HK-2 (cell line): ENCODE results near the gene GJA5.
"Not testable (repeated sequence)": the region's sequence is repeated elsewhere in the genome, so short reads cannot be mapped to it uniquely, and the experiment has no call there.

Experiments
- DNase-seq: peaks from one replicate; pipeline ENCODE4 v3.0.0-alpha.2; 2018; ENCODE audit not compliant: unreplicated experiment

GJA5 gene

DNA sequence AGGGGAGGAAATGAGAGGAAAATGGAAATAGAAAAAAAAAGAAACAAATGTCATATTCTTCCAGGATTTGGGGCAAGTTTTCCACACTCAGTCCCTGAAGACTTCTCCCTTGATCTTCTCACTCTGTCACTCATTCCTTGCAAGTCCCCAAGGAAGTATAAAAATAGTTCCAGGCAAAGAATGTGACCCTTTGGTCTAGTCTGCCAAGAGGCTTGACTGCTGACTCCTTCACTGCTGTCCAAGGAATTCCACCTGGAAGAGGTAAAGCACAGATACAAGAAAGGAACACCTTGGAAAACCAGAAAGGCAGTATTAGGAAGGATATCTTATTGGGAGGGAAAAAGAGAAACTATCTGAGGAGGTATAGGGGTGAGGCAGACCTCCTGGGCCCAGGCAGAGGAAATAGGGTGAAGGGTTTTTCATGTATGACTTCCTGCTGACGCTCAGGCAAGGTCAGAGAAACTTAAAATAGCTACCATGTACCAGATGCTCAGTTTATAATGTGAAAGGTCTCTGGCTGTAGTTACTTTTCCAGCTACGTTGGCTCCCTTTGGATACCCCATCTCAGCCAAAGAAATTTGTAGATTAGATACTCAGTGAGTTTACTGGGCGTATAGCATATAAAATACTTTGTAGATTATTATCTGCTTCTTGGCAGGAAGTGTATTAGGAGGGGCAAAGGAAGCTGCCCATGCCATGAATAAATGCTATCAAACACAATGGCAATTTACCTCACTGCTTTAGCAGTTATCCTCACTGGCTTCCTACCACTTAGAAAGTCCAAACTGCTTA lies 2.0 kb upstream of the GJA5 start:
- no peak for DNase-seq

DNA sequence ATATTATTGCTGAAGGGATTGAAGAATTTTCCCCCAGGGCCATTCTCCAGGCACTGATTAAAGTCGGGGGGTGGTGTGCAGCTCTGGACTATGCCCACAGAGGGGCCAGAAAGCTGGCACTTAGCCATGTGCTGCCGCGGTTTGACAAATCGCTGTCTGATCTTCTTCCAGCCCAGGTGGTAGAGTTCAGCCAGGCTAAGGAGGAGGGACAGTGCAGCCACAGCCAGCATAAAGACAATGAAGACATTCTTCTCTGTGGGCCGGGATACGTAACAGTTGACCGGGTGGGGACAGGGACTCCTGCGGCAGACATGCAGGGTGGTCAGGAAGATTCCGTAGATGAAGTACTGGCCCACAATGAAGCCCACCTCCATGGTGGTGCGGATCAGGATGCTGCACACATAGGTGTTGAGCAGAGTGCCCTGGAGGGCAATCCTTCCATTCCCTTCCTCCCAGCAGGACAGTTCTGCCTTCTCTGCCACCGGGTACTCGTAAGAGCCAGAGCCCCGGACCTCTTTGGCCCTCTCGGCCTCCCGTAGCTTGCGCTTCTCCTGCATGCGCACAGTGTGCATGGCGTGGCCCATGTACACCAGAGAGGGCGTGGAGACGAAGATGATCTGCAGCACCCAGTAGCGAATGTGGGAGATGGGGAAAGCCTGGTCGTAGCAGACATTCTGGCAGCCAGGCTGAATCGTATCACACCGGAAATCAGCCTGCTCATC lies 1.9 kb downstream of the GJA5 start:
- no peak for DNase-seq

DNA sequence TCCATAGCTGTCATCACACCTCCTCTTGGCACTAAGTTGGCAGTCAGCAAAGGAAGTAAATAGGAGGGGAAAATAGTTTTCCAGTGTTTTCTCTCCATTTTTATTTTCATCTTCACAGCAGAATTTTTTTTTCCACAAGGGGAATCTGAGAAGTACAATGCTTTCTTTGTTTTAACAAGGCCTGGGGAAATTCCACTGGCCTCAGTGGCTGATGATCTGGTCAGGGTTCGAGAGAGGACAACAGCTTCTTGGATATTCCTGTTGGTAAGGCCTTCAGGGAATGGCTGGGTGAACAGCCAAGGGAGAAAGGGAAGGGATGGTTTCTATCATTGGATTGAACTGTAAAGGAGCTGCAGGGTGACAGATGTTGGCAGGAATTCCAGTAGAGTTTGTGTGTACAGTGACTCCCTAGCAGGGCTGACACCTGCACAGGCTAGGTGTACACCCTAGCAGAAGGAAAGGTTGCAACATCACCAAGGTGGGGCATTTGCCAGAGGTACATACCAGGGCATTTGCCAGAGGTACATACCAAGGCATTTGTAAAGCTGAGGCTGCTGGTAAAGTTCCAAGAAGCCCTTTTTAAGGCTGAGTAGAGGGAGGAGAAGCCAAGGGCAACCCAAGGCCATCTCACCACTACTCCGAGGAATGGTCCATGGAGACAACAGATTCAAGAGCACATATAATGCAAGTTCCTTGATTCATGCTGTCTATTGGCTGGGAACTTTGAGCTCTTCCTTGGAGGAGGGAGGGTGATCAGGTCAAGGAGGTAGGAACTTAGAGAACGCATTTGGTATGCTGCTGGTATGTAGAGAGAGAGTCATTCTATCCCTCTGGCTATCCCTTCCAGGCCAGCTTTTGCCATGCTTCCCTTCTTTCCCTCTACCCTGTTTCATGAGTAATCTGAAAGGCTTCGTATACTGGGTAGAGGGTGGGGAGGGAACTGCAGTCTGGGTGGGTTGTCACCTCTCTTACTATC lies 3.1 kb downstream of the GJA5 start:
- no peak for DNase-seq

DNA sequence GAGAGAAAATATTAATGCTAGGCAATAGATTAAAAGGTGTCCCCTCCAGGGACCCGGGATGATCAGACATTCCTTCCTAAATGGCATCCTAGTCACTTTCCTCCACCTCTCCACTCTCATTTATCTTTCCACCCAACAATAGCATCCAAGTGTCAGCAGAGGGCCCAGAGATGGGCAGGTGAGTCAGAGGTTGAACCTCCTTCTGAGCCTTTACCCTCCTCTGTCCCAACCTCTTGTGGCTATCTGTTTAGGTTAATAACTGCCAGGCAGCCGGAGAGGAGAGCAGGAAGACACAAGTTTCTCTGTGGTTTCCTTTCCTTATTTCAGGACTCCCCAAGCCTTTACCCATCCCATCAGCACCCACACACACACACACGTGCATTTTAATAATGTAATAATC lies 4.1 kb downstream of the GJA5 start:
- peak; percentile 4 for DNase-seq

DNA sequence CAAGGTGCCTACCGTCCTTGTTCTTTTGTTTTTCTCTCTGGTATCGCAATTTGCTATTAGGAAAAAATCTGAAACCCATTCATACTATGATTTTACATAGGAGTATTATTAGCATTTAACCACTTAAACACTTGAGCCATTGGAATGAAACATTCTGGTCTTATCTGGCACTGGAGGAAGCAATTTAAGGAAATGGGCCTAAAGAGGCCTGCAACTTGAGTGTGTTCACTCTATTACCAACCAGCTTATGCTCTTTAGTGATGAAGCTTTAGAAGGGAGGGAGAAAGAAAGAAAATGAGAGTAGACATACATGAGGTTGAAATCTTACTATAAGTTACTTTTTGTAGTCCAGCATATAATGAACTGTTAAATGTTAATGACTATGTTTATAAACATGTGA lies 5.7 kb downstream of the GJA5 start:
- no peak for DNase-seq

DNA sequence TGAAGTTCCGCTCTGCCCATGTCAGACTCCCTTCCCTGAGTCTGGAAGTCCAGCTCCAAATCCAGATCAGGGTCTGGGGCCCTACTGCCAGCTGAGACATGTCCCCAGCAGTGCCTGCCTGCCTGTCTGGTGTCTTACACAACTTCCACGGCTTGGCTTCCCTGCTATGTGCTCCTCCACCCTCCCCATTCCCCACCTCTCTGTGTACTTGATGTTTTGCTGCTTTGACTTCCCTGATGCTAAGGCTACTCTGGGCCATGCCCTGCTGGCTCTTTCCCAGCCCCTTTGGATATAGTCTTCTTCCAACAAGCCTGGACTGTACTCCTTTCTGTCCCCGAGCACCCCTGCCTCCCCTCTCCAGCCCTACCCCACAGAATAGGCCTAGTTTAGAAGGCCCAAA lies 7.3 kb downstream of the GJA5 start:
- no peak for DNase-seq

DNA sequence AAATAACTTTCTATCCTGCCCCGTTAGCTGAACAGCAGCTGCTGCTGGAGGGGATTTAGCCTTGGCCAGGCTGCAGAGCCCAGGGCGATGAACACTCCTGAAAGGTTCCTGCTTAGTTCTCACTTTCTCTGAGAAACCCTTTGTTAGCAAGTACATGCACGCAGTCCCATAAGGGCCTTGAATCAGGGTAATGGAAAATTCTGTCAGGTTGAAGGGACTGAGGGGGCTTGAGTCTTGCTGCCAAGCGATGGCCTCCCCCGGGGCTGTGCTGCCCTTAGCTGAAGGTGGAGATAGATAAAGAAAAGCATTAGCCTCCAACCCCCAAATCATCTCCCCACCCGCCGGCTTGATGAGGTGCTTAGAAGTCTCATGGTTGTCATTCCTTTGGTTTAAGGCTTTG lies 7.9 kb downstream of the GJA5 start:
- no peak for DNase-seq

DNA sequence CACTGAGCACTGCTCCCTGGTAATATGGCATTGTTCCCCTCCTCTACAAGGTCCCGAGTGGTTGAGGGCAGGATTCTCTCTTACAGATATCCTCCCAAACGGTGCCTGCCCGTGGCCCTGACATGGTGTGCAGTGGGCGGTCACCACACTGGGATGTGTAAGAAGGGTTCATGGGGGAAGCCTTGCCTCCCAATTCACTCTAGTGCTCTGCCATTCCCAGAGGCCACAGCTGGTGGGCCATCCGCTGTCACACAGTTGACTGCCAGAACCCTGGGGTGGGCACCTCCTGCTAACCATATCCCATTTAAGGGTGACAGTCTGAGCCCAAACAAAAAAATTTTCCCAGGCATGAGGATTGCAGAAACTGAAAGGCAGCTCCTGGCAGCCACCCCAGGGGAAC lies 9.1 kb downstream of the GJA5 start:
- DNase-seq, result no peak

DNA sequence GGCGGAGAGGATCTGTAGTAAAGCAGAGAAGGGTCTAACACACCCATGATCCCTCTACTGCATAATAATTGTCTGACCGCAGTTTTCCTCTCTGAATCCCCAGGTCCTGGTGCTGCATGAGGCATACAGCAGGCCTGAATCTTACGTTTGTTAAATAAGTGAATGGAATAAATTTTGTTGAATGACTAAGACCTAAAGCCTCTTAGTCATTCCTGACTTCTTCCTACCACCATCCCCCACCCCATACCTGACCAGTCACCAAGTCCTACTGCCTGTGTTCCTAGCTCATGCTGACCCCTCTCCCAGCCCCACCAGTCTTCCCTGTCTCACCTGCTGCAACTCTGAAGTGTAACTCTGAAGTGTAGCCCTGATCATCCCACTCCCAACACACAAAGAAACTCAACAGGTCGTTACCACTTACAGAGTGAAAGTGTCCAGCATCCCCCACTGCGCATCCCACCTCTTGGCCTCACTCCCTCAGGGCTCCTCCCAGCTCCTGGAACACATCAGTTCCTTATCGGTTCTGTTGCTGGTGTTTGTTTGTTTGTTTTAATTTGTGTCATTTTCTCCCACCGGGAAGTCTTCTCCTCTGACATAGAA lies 9.7 kb downstream of the GJA5 start:
- DNase-seq, result no peak

DNA sequence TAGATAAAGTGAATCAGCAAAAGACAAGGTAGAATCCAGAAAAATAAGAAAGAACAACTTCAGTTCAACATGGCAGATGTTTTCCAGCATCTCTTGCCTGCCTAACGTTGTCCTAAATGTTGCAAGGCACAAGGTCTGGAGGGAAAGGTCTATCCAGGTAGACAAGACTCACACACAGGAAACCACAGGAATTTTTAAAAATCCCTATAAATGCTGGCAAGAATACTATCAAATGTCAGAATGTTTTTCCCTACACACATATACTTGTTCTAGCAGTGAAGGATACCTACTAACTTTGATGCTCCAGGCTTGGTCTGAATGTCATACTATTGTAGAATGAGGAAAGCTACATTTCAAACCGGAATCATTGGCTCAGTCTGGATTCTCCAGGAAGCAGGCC lies 10.6 kb downstream of the GJA5 start:
- DNase-seq, result no peak

DNA sequence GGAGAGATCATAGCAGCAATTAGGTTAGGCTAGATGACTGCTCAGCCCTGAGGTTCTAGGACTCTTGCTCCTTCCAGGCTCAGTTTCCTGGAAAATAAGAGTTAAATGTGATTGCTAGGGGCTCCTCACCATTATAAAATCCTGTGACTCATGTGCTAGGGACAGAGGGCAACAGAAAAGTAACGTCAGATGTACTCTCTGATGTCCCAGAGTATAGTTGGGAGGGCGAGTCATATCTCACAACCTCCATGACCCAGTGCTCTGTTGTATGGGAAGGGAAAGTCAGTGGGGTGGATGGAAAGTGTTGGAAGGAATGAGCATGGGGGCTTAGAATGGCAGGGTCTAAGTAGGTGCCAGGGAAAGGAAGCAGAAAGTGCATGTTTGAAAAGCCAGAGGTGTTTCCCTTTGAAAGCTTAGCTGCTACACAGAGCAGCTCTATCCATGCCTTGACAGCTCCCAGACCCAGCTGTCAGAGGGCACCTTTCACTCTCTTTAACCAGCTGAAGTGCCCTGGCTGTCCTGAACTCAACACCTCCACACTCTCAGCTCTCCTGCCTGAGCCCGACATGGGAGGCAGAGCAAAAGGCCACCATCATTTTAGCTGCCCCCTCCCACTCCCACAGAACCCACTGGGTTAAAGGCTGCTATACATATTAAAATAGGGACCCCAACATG lies 11.6 kb downstream of the GJA5 start:
- no peak for DNase-seq

DNA sequence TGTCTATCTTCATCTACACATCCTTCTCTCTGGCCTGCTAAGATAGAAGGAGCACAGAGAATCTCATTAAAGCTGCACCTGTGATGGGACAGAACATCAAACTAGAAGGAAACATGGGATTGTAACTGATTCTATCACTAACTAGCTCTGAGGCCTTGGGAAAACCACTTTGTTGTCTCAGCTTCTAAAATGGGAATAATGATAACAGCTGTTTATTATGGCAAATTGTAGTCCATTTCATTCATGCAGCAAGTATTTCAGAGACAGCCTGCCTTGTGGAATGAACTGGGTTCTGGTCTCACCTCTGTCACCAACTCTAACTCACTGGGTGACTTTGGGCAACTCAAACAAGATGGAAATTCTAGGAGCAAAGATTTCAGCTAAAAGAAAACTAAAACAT lies 12.4 kb downstream of the GJA5 start:
- no peak for DNase-seq

DNA sequence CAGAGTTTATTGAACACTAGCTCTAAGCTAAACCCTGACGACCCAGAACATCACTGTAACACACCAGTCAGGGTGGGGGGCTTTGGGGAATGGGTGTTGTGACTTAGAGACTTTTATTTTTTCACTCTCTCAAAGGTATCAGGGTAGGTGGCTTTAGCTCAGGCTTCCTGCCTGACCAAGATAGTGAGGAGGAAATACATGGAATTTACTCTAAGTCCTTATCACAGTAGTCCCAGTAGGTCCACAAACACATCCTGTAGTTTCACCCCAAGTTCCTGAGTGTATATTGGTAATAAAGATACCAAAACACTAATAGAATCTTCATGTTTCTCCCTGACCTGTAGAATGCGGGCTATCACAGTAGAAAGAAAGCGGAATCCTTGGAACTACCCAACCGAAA lies 15.1 kb downstream of the GJA5 start:
- no peak for DNase-seq

DNA sequence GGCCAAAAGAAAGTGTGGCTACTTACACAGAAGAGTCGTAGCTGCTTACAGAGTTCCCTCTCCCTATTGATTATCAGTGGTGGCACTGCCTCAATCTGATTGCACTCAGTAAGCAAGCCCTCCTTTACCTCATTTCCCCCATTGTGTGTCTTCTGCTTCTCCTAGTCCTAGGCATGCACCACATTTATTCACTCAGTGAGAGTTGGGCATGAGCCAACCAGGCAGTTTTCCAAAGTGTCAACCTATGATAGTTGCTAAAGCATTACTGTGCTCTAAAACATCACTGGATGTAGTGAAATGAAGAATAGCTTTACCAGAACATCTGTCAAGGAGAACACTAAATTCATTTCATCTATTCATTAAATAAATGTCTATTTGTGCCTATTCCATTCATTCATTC lies 19.3 kb downstream of the GJA5 start:
- DNase-seq, result no peak

DNA sequence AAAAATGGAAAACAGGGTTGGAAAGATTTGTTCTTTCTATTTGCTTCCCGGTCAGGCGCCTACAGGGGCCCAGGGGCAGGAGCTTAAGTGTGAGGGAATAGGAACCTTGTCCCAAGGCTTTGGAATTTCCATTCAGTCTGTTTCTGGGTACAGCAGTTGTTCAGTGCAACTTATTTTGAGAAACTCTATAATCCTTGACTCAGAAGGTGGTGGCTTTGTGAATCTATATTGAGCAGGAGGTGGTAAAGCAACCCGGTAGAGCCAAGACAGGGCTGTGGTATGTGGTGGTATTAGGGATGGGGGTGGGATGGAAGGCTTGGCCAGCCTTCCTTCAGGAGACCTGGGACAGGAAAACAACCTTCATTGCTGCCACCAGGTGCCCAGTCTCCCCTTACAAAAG lies 20.0 kb downstream of the GJA5 start:
- no peak for DNase-seq

DNA sequence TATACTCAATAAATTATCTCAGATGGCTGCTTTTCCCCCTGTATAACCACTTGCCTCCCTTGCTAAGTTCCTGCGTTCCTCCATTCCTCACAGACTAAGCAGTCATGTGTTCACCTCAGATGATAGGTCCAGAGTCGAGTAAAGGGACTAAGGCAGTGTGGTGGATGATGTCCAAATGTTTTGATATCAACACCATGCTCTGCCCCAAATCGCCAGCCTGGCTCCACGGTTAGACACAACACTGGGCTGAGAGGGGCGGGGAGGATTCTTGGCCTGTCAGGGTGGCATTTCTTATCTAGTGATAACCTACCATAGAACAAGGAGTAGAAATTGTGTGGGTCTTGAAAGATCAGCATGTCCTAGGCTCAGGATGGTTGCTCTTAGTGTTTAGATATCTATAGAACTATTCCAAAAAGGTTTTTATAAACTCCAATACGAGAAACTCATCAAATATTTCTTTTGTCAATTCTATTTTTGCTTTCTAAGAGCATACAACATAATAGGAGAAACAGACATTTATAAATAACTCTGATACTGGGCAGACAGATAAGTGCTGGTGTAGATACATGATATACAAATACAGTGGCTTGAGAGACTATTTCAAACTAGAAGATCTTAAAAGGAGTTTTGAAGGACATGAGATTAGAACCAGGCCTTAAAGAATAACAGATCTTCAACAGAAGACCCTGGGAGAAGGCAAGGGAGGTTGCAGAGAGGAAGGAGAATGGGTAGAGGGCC lies 21.5 kb downstream of the GJA5 start:
- DNase-seq, result no peak

DNA sequence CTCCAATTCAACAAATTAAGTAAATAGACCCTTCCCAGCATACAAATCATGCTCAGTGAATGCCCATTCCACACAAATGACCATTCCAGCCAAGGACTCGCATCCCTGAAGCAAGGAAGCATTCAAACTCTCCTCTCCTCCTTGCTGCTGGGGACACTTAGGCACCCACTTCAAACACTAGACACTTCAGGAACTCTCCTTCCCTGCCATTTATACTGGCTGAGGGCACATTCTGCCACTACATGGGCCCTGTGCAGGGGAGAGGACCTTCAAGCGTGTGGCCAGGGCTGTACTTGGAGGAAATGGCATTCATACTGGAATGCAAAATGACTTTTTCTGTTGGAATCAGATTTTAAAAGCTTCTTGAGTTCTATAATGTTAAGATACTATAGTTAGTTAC lies 22.3 kb downstream of the GJA5 start:
- no peak for DNase-seq

DNA sequence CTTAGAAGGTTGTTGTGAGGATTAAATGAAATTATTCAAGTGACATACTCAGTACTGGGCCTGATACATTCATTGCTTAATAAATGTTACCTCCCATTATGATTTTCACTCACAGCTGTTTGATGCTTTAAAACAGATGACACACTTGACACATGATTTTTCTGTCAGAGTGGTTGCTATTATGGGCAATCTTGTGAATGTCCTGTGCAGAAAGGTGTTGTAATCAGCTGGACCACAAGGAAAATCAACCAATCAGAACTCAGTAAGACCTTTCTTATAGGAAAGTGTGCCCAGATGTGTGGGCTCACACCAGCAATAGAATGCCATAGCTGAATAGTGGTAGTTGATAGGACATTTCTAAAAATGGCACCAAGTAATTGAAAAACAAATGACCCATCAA lies 23.5 kb downstream of the GJA5 start:
- no peak for DNase-seq

DNA sequence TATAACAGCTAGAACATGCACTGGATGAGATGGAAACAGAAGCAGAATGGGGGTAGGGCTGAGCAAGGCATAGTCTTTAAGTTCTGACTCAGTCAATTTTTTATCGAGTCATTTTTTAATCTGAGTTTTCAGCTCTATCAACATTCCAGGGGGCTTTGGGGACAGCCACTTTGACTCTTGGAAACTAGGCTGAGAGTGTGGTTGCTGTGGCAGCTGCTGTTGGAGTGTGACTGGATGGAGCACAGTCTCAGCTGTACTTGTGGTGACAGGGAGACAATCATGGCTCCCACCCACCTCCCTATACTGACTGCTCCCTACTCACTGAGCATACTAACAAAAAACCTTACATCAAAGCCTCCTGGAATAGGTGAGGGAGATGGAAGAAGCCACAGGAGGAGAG lies 25.0 kb downstream of the GJA5 start:
- DNase-seq, result no peak

DNA sequence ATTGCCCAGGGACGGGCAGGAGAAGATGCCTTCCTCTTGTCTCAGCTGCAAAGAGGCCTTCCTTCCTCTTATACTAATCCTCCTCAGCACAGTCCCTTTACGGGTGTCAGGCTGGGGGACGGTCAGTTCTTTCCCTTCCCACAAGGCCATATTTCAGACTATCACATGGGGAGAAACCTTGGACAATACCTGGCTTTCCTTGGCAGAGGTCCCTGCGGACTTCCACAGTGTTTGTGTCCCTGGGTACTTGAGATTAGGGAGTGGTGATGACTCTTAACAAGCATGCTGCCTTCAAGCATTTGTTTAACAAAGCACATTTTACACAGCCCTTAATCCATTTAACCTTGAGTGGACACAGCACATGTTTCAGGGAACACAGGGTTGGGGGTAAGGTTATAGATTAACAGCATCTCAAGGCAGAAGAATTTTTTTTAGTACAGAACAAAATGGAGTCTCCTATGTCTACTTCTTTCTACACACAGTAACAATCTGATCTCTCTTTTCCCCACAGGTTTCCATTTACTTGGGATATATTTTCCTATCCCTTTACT lies 26.0 kb downstream of the GJA5 start:
- DNase-seq, result not testable (repeated sequence)
